GM12878 (cell line): ENCODE results near the gene DNAJA4. TPM values are rescaled to one million over a fixed set of nuclear protein-coding genes. Genes with fewer than 3 reads are reported as not detected.

Experiments
- ATAC-seq: fragments of 200-7000 bp; cut with Tn5 transposase; 3 replicates; pipeline ENCODE4 v1.9.1; 2020; ENCODE audit warnings: mild to moderate bottlenecking, moderate library complexity
- BruUV-seq: library from RNA; stranded (reverse); fragments of 400-500 nt; replicated peaks from 2 replicates; lab custom pipeline; 2021; lab: Mats Ljungman, UMichigan
- CTCF ChIA-PET: fragments of 300-600 bp; sonication (Branson Sonifier 250); formaldehyde crosslinking; extraction: SDS; loops from one replicate; lab custom pipeline; 2021; ENCODE audit warnings: inconsistent platforms; lab: Yijun Ruan, JAX
- POLR2A ChIA-PET: fragments of 350-600 bp; formaldehyde crosslinking; extraction: SDS; loops from one replicate; lab custom pipeline; 2021; ENCODE audit warnings: inconsistent platforms; lab: Charles Lee
- RAD21 ChIA-PET: fragments of 300-600 bp; sonication (Branson Sonifier 250); formaldehyde crosslinking; loops from one replicate; lab custom pipeline; 2023; ENCODE audit warnings: antibody characterized with exemption; ENCODE audit not compliant: unreplicated experiment; lab: Charles Lee
- SMC1A ChIA-PET: fragments of 300-600 bp; sonication (Branson Sonifier 250); formaldehyde crosslinking; loops from one replicate; lab custom pipeline; 2023; ENCODE audit not compliant: unreplicated experiment, uncharacterized antibody; lab: Charles Lee
- DNase-seq: peaks from one replicate; pipeline ENCODE4 v3.0.0-alpha.2; 2011; ENCODE audit warnings: low read depth, low spot score
- FAIRE-seq: peaks from 3 replicates; lab custom pipeline; 2011; peaks lifted over from hg19 to GRCh38; lab: Jason Lieb, UNC
- H2AFZ ChIP-seq: 2 replicates; pipeline ENCODE4 v1.6.0; 2011; ENCODE audit warnings: low read depth, low read length, control low read depth; ENCODE audit not compliant: control insufficient read depth
- H3K27ac ChIP-seq: 2 replicates; pipeline ENCODE4 v1.5.1; 2011; ENCODE audit warnings: control low read depth; ENCODE audit not compliant: control insufficient read depth, insufficient read depth
- H3K27me3 ChIP-seq, 2 experiments: replicated peaks in 1 of 2; 2 replicates each; pipeline versions ENCODE4 v1.6.0 to v1.6.1; 2011; ENCODE audit warnings: low read length in 1 of 2; ENCODE audit not compliant: control insufficient read depth in 2 of 2, insufficient read depth in 2 of 2
- H3K36me3 ChIP-seq, 2 experiments: 2 replicates each; pipeline ENCODE4 v1.5.1; 2011; ENCODE audit warnings: low read length in 1 of 2; ENCODE audit not compliant: control insufficient read depth in 2 of 2, insufficient read depth in 2 of 2
- H3K4me1 ChIP-seq: 2 replicates; pipeline ENCODE4 v1.6.1; 2011; ENCODE audit warnings: mild to moderate bottlenecking, low read length, moderate library complexity, mixed read lengths; ENCODE audit not compliant: control insufficient read depth, insufficient read depth
- H3K4me2 ChIP-seq: 2 replicates; pipeline ENCODE4 v1.6.0; 2011; ENCODE audit warnings: control low read depth; ENCODE audit not compliant: control insufficient read depth, insufficient read depth
- H3K4me3 ChIP-seq: fragments of 200-600 bp; sonication (generic); 2 replicates; pipeline ENCODE4 v1.5.1; 2016
- H3K79me2 ChIP-seq: 2 replicates; pipeline ENCODE4 v1.6.0; 2011; ENCODE audit warnings: low read length; ENCODE audit not compliant: control insufficient read depth, insufficient read depth
- H3K9ac ChIP-seq: 2 replicates; pipeline ENCODE4 v1.8.0; 2011; ENCODE audit warnings: low read length, control low read depth, mixed read lengths; ENCODE audit not compliant: control insufficient read depth, insufficient read depth
- H3K9me3 ChIP-seq: replicated peaks from 3 replicates; pipeline ENCODE4 v1.5.1; 2011; ENCODE audit warnings: mild to moderate bottlenecking, low read length; ENCODE audit not compliant: control insufficient read depth, insufficient read depth
- H4K20me1 ChIP-seq: 2 replicates; pipeline ENCODE4 v1.6.0; 2011; ENCODE audit not compliant: control insufficient read depth, insufficient read depth
- CUX1 ChIP-seq: IDR thresholded peaks from 2 replicates; pipeline ENCODE4 v1.6.1; 2012; ENCODE audit warnings: improper control_type of control experiment, low read depth, low read length; ENCODE audit not compliant: insufficient replicate concordance
- GATAD2B ChIP-seq: fragments of 450-650 bp; conservative IDR thresholded peaks from 2 replicates; pipeline ENCODE4 v1.6.1; 2017; ENCODE audit warnings: low read depth, mild to moderate bottlenecking, moderate library complexity
- POLR2A ChIP-seq: IDR thresholded peaks from 2 replicates; pipeline ENCODE4 v1.6.1; 2011; ENCODE audit warnings: low read depth, mild to moderate bottlenecking, low read length
- SIN3A ChIP-seq: IDR thresholded peaks from 2 replicates; pipeline ENCODE4 v1.6.1; 2012; ENCODE audit warnings: low read depth, low read length, improper control_type of control experiment
- WGBS: methylation state at CpG from one replicate; pipeline ENCODE4 v1.1.6; 2016; ENCODE audit warnings: low lambda C conversion rate; ENCODE audit not compliant: insufficient replicate concordance, insufficient coverage; ENCODE audit errors: missing lambda C conversion rate; 5-methylcytosine and 5-hydroxymethylcytosine counted together
- in situ Hi-C: fragments of 300-500 bp; cut with MboI; formaldehyde crosslinking; loops from 9 replicates; pipeline ENCODE4 v1.14.3; 2018; ENCODE audit warnings: mixed read lengths
- intact Hi-C: fragments of 100-400 bp; cut with micrococcal nuclease; formaldehyde crosslinking; loops from one replicate; pipeline ENCODE4 v1.14.2; 2022; ENCODE audit not compliant: unreplicated experiment
- polyA plus RNA-seq, 11 experiments: library from polyadenylated mRNA; depleted of rRNA in 4 of 11; unstranded in 6 of 11; stranded (reverse) in 5 of 11; fragments of >200 nt; fragmentation: Nextera tagmentation in 4 of 11; fragmentation: Illumina TruSeq in 1 of 11; extraction: Ambion mirVana in 4 of 11; extraction: Trizol in 1 of 11; gene quantifications; 1 replicate in 1 of 11; 2 replicates in 10 of 11; pipeline versions ENCODE4 v1.2.1 to v1.2.3, GENCODE V29; 2011 to 2016; ENCODE audit warnings: inconsistent platforms in 2 of 11, missing spikeins in 2 of 11, low read depth in 1 of 11
- total RNA-seq, 4 experiments: library from RNA; depleted of rRNA in 3 of 4; stranded (reverse); fragments of >200 nt in 3 of 4; fragmentation: Illumina TruSeq in 1 of 4; extraction: Trizol in 1 of 4; gene quantifications; 2 replicates each; pipeline versions ENCODE4 v1.2.1 to v1.2.3, GENCODE V29; 2013 to 2021
- TF ChIP-seq, protein P1 (sequence below): IDR thresholded peaks from 2 replicates; pipeline ENCODE4 v1.6.1; 2012; ENCODE audit warnings: low read depth, low read length, improper control_type of control experiment

The DNAJA4 gene
- total and polyA plus RNA-seq, 10 of the 15 experiments (the other 5 are each of a cell fraction or from before 2014, with no cell fraction given): 0.01 to 10.4 (median 4.1) TPM

DNA sequence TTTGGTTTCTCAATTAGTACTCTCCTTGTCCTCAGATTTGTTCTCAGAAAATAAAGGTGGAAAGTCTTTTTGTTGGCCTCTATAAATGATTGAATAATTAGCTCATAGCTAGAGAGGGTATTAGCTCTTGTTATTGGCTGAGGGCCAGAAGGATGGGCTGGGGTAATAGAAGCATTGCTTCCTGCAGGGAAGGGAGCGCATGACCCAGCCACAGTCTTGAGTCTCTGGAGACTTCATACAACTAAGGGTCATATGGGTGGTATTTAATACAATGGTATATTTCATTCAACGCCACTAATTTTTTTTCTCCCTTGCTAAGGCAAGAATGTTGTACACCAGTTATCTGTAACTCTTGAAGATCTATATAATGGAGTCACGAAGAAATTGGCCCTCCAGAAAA lies 8.4 kb downstream of the DNAJA4 start:
- no peak for DNase-seq
- TF ChIP-seq, protein P1, sequence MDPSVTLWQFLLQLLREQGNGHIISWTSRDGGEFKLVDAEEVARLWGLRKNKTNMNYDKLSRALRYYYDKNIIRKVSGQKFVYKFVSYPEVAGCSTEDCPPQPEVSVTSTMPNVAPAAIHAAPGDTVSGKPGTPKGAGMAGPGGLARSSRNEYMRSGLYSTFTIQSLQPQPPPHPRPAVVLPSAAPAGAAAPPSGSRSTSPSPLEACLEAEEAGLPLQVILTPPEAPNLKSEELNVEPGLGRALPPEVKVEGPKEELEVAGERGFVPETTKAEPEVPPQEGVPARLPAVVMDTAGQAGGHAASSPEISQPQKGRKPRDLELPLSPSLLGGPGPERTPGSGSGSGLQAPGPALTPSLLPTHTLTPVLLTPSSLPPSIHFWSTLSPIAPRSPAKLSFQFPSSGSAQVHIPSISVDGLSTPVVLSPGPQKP: no peak
- no peak for TF ChIP-seq GATAD2B
- no peak for TF ChIP-seq POLR2A
- TF ChIP-seq CUX1: no peak
- TF ChIP-seq SIN3A: no peak
- no peak overlapping the region for H3K27ac ChIP-seq
- no TSS peak for BruUV-seq
- POLR2A ChIA-PET: no interaction called here
- H4K20me1 ChIP-seq: no peaks in the 10 kb centered on the region
- no peaks in the 10 kb centered on the region for H3K79me2 ChIP-seq
- ATAC-seq: no peak
- H3K4me3 ChIP-seq: no peak overlapping the region
- CTCF ChIA-PET: no interaction called here
- no peak overlapping the region for H3K4me2 ChIP-seq
- no peaks in the 10 kb centered on the region for H3K9me3 ChIP-seq
- in situ Hi-C loops (no loop called here), intact Hi-C loops (no loop called here)
- no peaks in the 10 kb centered on the region; a peak in 2 of 4 replicates for H3K36me3 ChIP-seq
- FAIRE-seq: no peak
- H2AFZ ChIP-seq: no peak overlapping the region
- 74% methylated on average over 3 of the region's 3 CpGs for WGBS
- no peak overlapping the region for H3K9ac ChIP-seq
- no peaks in the 10 kb centered on the region for H3K4me1 ChIP-seq
- RAD21 ChIA-PET: no interaction called here
- no peaks in the 10 kb centered on the region for H3K27me3 ChIP-seq
- SMC1A ChIA-PET: interaction anchor here (0.6 to 1.5 kb wide), 2 partner anchors 9 to 44 kb away, joined by 3 to 5 read pairs; no protein-coding TSS in a partner anchor
